HG02981 (cell line): Measurements from ENCODE around the gene EYA3.
"Not testable (repeated sequence)": the region's sequence is repeated elsewhere in the genome, so short reads cannot be mapped to it uniquely, and the experiment has no call there.

ENCODE experiments used
- ATAC-seq: cut with Tn5 transposase; IDR thresholded peaks from one replicate; pipeline ENCODE4 v1.9.1; 2021; ENCODE audit warnings: mild to moderate bottlenecking, moderate library complexity; ENCODE audit not compliant: unreplicated experiment

The EYA3 gene

DNA sequence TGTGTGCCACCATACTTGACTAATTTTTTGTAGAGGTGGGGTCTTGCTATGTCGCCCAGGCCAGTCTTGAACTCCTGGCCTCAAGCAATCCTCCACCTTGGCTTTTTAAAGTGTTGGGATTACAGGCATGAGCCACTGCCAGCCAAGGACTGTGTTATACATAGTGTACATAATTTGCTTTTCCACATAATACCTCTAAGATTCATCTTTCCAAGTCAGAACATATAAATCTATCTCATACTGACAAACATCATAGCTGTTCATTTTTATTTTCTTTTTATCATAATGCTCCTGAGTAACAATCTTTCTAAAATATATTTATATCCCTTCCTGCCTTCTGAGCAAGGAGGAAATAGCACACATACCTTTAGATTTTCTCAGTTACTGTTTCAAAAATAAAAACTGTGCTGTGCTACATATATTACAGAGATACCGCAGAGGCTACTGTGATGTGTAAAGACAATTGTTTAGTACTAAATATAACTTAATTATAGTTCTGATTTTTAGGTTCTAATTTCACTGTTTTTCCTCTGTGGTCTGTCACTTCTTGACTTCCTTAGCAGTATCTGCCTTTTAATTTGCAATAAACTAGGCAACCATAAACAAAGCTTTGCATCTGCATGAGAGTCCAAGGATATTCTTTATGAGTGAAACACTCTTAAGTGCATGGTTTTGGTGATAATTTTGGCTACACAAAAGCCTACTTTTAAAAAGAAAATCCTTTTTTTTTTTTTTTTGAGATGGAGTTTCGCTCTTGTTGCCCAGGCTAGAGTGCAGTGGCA, 59.3 kb downstream of the EYA3 start:
- no peak for ATAC-seq

DNA sequence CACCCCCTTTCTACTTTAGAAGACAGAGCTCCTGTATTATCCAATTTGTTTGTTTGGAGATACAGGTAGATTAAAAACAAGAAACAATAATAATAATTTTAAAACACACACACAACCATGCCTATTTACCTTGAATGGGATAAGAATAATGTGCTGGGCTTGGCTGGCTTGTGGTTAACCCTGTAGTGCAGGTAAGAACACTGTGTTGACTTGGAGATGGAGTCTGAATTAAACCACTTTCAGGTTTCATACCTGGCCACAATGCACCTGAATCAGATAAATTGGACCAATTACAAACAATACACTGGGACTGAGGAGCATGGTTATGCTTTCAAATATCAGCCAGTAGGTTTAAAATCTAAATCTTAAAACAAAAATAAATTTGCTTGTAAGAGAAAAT, 60.8 kb downstream of the EYA3 start:
- ATAC-seq = no peak

DNA sequence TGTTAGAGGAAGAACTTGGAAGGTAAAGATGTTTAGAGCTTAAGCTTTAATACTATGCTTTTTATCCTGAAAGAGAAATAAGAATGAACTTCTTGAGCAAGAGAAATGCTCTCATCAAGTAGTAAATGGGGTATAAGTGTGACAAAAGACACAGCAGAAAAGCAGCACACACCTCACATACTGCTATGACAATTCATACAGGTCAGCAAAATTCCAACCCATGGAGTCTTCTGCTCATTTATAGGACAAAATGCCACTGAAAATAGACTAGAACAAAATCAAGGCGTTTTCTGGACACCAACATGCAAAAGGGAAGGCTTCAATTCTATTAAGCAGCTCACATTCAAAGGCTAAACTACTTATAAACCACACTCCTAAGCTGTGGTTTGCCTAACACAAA, 61.2 kb downstream of the EYA3 start:
- no peak for ATAC-seq

DNA sequence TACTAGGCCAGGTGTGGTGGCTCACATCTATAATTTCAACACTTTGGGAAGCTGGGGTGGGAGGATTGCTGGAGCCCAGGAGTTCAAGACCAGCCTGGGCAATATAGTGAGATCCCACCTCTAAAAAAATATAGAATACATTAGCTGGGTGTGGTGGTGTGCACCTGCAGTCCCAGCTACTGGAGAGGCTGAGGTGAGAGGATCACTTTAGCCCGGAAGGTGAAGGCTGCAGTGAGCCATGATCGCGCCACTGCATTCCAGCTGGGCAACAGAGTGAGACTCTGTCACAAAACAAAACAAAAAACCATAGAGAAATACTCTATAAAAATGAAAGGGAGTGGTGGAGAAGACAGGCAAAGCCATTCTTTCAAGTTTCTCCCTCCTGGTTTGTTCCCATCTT, 62.1 kb downstream of the EYA3 start:
- no peak for ATAC-seq

DNA sequence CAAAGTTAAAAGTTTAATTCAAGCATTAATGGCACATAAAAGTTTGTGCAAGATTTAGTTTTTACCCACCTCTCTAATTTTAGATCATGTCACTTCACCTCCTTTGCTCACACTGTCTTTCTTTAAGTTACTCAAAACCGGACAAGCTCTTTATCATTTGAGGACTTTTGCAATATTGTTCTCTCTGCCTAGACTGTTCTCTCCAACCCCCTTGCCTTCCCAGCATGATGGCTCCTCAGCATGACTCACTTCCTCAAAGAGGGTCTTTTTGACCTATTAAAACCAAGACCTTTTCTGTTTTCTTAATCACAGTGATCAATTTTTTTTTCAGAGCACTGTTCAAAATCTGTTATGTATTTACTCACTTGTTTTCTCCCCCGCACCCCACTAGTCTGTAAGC, 67.3 kb downstream of the EYA3 start:
- no peak for ATAC-seq

DNA sequence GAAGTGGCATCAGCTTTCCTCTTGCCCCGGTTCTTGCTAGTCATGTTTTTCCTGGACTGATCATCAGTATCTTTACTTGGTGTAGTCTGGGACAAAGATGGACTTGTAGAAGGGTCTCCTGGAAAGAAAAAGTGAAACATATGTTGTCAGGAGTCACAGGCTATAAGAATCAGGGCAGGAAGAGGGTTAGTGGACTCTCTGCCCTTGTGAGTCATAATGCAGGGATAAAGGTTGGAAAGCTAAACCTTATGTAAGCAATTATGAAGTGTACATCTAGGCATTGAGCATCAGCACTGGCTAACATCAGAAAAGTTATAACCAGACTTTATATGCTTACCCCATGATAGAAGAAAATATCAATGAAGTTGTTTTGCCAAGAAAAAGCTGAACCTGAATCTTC, 77.4 kb downstream of the EYA3 start:
- no peak for ATAC-seq

DNA sequence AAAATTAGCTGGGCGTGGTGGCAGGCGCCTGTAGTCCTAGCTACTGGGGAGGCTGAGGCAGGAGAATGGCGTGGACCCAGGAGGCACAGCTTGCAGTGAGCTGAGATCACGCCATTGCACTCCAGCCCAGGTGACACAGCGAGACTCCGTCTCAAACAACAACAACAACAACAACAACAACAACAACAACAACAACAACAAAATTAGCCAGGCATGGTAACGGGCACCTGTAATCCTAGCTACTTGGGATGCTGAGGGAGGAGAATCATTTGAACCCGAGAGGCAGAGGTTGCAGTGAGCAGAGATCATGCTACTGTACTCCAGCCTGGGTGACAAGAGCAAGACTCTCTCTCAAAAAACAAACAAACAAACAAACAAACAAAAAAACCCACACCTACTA, 85.3 kb downstream of the EYA3 start:
- ATAC-seq = not testable (repeated sequence)

DNA sequence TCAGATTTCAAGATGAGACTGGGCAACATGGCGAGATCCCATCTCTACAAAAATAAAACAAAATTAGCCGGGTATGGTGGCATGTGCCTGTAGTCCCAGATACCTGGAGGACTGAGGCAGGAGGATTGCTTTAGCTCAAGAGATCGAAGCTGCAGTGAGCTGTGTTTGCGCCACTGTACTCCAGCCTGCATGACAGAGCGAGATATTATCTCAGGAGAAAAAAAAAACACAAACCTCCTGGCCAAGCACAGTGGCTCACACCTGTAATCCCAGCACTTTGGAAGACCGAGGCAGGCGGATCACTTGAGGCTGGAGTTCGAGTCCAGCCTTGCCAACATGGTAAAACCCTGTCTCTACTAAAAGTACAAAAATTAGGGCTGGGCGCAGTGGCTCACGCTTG, 85.8 kb downstream of the EYA3 start:
- no peak for ATAC-seq

DNA sequence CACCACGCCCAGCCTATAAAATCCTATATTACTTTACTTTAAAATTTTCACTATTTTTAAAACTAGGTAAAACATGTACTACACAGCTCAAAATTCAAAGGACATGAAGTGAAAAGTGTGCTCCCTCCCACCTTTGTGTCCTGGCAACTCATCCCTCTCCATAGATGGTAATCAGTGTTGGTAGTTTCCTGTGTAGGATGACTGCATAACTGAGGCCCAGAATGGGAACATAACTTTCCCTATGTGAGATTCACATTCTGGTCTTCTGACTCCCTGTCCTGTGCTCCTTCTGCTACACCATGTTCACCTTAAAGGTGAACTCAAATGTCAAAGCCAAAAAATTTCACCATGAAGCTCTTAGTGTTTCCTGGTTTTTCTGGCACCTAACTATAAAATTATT, 89.4 kb downstream of the EYA3 start:
- no peak for ATAC-seq

DNA sequence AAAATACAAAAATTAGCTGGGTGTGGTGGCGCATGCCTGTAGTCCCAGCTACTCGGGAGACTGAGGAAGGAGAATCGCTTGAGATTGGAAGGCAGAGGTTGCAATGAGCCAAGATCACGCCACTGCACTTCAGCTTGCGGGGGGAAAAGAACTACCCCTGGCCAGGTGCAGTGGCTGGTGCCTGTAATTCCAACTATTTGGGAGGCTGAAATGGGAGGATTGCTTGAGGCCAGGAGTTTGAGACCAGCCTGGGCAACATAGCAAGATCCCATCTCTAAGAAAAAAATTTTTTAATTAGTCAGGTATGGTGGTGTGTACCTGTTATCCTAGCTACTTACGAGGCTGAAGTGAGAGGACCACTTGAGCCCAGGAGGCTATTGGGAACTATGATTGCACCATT, 93.9 kb downstream of the EYA3 start:
- not testable (repeated sequence) for ATAC-seq

DNA sequence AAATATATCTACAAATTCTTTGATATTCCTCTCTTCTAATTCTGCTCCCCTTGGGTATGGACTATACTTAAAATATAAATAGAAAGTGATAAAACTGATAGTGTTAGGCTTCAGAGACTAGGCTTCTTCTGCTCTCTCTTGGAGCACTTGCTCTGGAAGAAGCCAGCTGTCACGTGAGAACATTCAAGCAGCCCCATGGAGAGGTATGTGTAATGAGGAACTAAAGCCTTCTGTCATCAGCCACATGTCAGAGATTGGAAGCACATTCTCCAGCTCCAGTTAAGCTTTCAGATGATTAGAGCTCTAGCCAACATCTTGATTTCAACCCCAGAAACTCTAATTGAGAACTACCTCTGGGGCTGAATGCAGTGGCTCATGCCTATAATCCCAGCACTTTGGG, 94.3 kb downstream of the EYA3 start:
- no peak for ATAC-seq

DNA sequence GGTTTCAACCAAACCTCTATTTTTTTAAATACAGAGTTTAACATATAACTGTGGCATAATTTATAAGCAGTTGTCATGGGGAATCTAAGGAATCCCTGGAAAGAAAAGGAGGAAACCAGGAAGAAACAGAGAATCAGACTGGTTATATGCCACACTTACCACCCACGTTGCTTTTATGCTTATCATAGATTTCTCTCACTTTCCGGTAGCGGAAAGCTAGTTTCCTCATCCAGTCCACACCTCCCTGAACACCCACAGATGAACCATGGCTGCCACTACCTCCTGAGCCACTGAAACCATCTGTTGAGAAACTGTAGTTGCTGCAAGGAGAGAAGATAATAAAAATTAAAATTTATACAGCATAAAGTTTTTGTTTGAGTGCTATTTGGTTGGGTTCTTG, 95.2 kb downstream of the EYA3 start:
- no peak for ATAC-seq

DNA sequence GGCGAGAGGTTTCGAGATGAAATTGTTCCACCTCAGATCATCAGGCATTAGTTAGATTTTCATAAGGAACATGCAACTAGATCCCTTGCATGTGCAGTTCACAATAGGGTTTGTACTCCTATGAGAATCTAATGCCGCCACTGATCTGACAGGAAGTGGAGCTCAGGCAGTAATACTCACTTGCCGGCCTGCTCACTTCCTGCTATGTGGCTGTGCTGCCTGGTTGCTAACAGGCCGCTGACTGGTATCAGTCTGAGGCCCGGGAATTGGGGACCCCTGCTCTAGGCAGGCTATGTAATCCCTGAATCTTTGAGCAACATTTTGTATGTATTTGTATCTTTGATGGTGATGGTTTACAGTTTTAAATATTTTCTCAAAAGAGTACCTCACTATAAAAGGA, 96.1 kb downstream of the EYA3 start:
- no peak for ATAC-seq

DNA sequence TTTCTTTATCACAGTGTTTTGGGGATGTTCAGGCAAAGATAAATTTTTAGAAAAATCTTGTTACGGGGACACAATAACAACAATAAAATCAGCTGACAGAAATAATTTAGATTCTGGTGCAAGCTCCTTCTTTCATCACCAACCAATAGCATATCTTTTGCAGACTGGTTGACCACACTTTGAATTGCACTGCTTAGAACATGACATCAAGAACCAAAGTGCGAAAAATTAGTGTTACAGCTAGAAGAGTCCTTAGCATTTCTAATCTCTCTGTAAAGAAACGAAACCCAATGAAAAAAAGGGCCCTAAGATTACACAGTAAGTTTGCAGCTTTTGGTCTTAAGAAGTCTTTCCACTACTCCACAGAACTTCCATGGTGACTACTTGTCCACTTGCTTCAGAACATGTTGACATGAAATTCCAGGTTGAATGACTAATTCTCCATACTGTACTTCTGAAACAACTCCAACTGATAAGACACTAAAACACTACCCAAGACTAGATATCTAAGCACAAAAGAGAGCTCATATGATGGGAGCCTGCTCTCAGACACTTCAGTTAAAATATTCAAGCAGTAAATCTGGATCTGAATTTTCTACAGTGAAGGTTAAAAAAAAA, 97.4 kb downstream of the EYA3 start:
- ATAC-seq = no peak

DNA sequence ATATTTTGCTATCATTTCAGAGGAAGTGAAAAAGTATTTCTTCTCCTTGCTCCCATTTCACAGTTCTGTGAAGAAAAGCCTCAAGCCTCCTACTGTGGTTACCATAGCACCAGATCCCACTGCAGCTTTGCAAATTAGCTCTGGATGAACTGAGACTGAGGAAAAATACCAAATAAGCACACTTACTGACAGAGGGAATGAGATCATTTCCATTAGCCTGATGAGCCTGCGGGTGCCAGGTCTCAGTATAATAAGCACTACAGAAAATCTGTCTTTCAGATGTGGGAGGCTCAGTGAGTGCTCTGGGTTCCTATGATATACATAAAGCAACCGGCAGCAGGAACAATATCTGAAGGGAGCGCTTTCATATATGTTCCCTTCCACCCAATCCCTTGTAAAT, 107.3 kb downstream of the EYA3 start:
- no peak for ATAC-seq

DNA sequence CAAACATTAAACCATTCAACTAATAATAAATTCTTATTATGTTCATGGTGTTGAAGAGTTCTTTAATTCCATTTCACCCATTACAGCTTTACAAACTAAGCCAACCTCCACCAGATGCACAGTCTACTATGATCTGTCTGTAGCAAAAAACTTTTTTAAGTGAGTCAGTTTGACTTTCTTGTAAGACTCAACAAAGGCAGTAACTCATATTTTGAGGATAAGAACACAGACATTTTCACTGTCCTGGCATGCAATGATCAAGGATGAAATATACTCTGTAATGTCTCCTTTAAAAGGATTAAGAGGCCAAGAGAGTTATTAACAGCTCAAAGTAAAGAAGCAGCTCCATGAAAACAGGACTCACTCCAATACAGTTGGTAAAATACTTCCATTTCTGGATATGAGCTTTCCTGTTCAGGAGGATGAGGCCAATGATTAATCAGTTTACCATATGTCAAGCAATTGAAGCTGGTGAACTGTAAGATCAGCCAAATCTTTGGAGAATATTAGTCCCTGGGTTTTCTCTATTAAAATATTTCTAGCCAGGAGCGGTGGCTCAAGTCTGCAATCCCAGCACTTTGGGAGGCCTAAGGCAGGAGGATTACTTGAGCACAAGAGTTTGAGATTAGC, 108.1 kb downstream of the EYA3 start:
- ATAC-seq = no peak

DNA sequence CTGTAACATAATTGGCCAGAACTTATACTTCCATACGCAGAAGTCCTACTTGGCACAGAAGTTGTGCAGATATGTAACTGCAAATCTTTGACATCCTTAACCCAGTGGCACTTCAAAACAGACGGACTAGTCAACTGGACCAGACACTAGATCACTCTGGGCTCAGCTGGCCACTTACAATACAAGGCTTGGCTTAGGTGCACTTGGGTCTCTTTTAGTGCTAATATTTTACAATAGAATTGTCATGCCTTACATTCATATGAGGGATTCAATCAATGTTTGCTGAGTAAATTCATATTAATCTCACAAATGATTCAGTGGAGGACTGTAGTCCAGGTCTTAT, 108.6 kb downstream of the EYA3 start:
- ATAC-seq = no peak

DNA sequence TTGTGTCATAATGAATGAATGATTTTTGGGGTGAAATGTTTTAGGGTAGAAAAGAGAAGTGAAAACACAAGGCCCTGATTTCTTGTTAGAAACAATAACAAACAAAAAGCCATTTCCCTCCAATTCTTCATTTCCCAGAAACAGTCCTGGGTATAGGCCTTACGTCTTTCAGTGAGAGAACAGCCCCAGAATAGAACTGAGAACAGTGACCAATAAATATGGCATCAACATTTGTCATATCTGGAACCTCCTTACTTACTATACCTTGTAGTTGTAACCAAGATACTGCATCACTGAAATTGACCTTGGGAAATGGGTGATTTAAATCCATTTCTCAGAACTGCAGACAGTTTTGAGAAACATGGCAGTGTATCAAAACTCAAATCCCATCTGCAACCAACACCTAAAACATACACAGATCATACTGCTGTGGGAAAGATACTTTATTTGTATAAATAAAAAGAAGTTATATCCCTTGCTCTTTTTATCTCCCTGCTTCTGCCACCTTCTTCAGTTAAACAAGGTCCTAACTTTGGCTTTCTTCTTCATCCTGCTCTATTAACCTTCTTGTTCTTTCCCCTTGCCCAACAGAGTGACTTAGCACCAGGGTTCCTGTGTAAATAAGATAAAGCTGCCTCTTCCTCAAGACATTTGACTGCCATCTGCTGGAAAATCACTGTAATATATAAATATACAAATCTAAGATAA, 109.1 kb downstream of the EYA3 start:
- ATAC-seq = no peak

DNA sequence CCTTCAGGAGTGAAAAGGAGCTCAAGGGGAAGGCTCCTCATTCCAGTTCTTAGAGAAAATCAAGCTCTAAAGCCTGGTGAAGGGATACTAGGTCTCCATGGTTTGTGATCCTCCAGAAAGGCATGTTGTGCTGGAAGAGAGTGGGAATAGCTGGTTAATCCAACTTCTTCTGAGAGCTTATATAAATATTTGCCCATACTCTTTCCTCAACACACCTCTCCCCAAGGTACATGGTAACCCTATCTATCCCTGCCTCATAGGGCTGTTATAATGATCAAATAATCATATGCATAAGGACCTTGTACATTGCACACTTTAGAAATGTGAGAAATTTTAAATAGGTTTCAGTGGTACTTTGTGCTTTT, 114.0 kb downstream of the EYA3 start:
- ATAC-seq = no peak

DNA sequence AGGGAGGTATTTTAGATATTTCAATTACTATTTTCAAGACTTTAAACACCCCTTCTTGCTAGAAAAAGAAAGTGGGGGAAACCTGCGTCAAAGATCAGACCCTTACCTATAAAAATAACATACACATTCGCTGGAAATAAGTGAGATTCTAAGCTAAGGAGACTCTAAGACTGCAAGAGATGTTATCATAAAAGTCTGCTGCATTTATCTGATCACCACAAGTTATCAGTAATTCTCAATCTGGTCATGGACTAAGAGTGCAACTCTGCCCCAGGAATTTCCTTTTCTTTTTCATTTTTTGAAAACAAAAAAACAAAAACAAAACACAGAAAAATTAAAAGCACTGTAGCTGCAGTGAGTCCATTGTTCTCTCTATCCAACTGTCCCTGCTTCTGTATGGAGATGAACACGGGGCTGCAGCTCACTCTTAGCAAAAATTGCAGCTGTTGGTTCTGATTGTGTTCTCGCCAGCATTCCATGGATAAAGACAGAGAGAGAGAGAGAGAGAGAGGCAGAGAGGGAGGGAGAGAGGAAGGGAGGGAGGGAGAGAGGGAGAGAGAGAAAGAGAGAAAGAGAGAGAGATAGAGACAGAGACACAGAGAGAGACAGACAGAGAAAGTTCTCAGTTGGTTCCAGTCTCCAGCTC, 114.5 kb downstream of the EYA3 start:
- no peak for ATAC-seq

DNA sequence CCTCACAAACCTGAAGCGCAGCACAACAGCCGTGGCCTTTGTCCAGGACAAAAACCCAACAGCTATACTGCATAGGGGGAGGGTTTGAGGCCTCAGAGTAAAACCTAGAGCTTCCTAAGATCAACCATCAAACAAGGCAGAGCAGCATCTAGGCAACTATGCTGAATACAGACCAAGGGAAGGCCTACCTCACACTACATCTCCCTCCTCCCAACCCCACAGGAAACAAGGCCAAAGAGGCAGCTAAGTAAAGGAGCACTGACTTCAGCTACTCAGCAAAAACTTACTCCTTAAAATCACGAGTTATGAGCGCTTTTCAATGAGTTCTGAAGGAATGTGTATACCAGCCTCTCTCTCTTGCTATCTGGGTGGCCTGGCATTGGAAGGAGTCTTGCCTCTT, 116.3 kb downstream of the EYA3 start:
- no peak for ATAC-seq
